H1 (cell line): ENCODE measurements around the gene IFI27L1. TPM values are rescaled to one million over a fixed set of nuclear protein-coding genes. Genes with fewer than 3 reads are reported as not detected.

Source experiments
- ATF2 ChIP-seq: IDR thresholded peaks from 2 replicates; pipeline ENCODE4 v1.6.1; 2012; ENCODE audit warnings: low read length, inconsistent platforms
- HDAC6 ChIP-seq: IDR thresholded peaks from one replicate; pipeline ENCODE4 v1.7.1; 2012; ENCODE audit warnings: low read depth, mild to moderate bottlenecking, inconsistent platforms, low read length, moderate library complexity
- RAD21 ChIP-seq, 2 experiments: IDR thresholded peaks in 1 of 2; conservative IDR thresholded peaks in 1 of 2; 2 replicates each; pipeline ENCODE4 v1.6.1; 2011; ENCODE audit warnings: low read depth in 2 of 2, low read length in 2 of 2, improper control_type of control experiment in 1 of 2, inconsistent platforms in 1 of 2, mild to moderate bottlenecking in 1 of 2, moderate library complexity in 1 of 2
- RNF2 ChIP-seq: fragments of 200-900, 300-1000 bp; sonication (generic); IDR thresholded peaks from 2 replicates; pipeline ENCODE4 v1.7.1; 2016; ENCODE audit warnings: borderline replicate concordance, low read depth, mild to moderate bottlenecking, antibody characterized with exemption, low read length; ENCODE audit not compliant: poor library complexity, severe bottlenecking; ENCODE audit errors: missing control alignments
- polyA plus RNA-seq, 7 experiments: library from polyadenylated mRNA; depleted of rRNA in 3 of 7; stranded (reverse) in 5 of 7; unstranded in 2 of 7; fragments of >200 nt in 5 of 7; fragments of 200-250 nt in 2 of 7; gene quantifications; 1 replicate in 5 of 7; 2 replicates in 1 of 7; 4 replicates in 1 of 7; pipeline versions ENCODE4 v1.2.1 to v1.2.3, GENCODE V29; 2011 to 2013; ENCODE audit warnings: missing spikeins in 2 of 7, mixed read lengths in 2 of 7
- total RNA-seq: library from RNA; stranded (reverse); fragmentation: NEBNext Ultra II Directional; extraction: Animal tissue kit (Norgen Biotek cat#: 25700); gene quantifications from 2 replicates; pipeline ENCODE4 v1.2.1, GENCODE V29; 2021

IFI27L1 gene
- total and polyA plus RNA-seq, 2 of the 8 experiments (the other 6 are each of a cell fraction or from before 2014, with no cell fraction given) = 21.2 to 30.5 TPM

- TF ChIP-seq RAD21 (IDR thresholded peaks at IDR 0.05 in 1 of 2, conservative IDR thresholded peaks at IDR 0.05 in 1 of 2; ENCODE audit: low read depth in 2 of 2, low read length in 2 of 2) (no peak), ATF2 (no peak), HDAC6 (no peak), RNF2 (no peak)
Measured at GRCh38 chr14:94123868-94124267, 42.8 kb downstream of the IFI27L1 start (continued).
